Suprapubic skin (tissue), 4 donors: ENCODE results near the gene CASKIN2. TPM values are rescaled to one million over a fixed set of nuclear protein-coding genes. Genes with fewer than 3 reads are reported as not detected.

Experiments used
- DNase-seq, 2 donors: peaks; one replicate each; pipeline ENCODE4 v3.0.0-alpha.2; 2019; ENCODE audit warnings: low spot score in 2 of 2
- H3K27ac ChIP-seq: fragments of 200-600 bp; sonication (generic); one replicate; pipeline ENCODE4 v1.5.1; 2019
- H3K27me3 ChIP-seq: fragments of 200-600 bp; sonication (generic); one replicate; pipeline ENCODE4 v1.5.1; 2019
- H3K36me3 ChIP-seq: fragments of 200-600 bp; sonication (generic); one replicate; pipeline ENCODE4 v1.5.1; 2019
- H3K4me1 ChIP-seq: fragments of 200-600 bp; sonication (generic); one replicate; pipeline ENCODE4 v1.5.1; 2019
- H3K4me3 ChIP-seq: fragments of 200-600 bp; sonication (generic); one replicate; pipeline ENCODE4 v1.5.1; 2019; ENCODE audit warnings: mild to moderate bottlenecking
- H3K9me3 ChIP-seq: fragments of 200-600 bp; sonication (generic); one replicate; pipeline ENCODE4 v1.5.1; 2019
- CTCF ChIP-seq, 2 donors: fragments of 200-600 bp in 1 of 2; fragments of 450-650 bp in 1 of 2; sonication (generic) in 1 of 2; IDR thresholded peaks; one replicate each; pipeline ENCODE4 v1.5.1; 2016 to 2019; ENCODE audit warnings: antibody characterized with exemption in 2 of 2, mild to moderate bottlenecking in 1 of 2, moderate library complexity in 1 of 2
- EP300 ChIP-seq: sonication (generic); formaldehyde crosslinking; IDR thresholded peaks from one replicate; pipeline ENCODE4 v1.6.1; 2017; ENCODE audit warnings: antibody characterized with exemption
- POLR2A ChIP-seq, 2 donors: fragments of 450-650 bp; IDR thresholded peaks; one replicate each; pipeline ENCODE4 v1.6.1; 2017; ENCODE audit warnings: antibody characterized with exemption in 2 of 2, mild to moderate bottlenecking in 2 of 2, moderate library complexity in 2 of 2
- POLR2AphosphoS5 ChIP-seq, 3 donors: sonication (generic); formaldehyde crosslinking; IDR thresholded peaks; one replicate each; pipeline ENCODE4 v1.6.1; 2017; ENCODE audit warnings: antibody characterized with exemption in 3 of 3
- WGBS: methylation state at CpG from one replicate; pipeline ENCODE4 v1.1.5; 2018; 5-methylcytosine and 5-hydroxymethylcytosine counted together
- total RNA-seq, 4 donors: library from RNA; depleted of rRNA; stranded (reverse); fragments of >200 nt; gene quantifications; one replicate each; pipeline ENCODE4 v1.1.0, GENCODE V29; 2016

CASKIN2 gene
- total RNA-seq, 4 donors from 2014 or later, result 18.7 to 25.1 (median 22.1) TPM

GRCh38 chr17:75557075-75557851 is 41.9 kb upstream of the CASKIN2 start:
- no peaks in the 10 kb centered on the region for H3K27me3 ChIP-seq
- peaks cover 6% of the 10 kb centered on the region for H3K36me3 ChIP-seq
- 69% methylated on average over 10 of the region's 15 CpGs for WGBS
- H3K4me1 ChIP-seq, result peaks cover 4% of the 10 kb centered on the region
- no peak overlapping the region for H3K4me3 ChIP-seq
- DNase-seq, result peak in 1 of 2 donors; percentile 63
- H3K9me3 ChIP-seq, result no peaks in the 10 kb centered on the region
- no peak overlapping the region for H3K27ac ChIP-seq
- TF ChIP-seq CTCF (IDR thresholded peaks at IDR 0.05), result no peak
- no peak for TF ChIP-seq EP300
- no peak for TF ChIP-seq POLR2AphosphoS5 (IDR thresholded peaks at IDR 0.05)
- TF ChIP-seq POLR2A (IDR thresholded peaks at IDR 0.05), result no peak

GRCh38 chr17:75555679-75556153 is 40.4 kb upstream of the CASKIN2 start:
- 94% methylated on average over 10 of the region's 21 CpGs for WGBS
- TF ChIP-seq POLR2A (IDR thresholded peaks at IDR 0.05) (no peak), CTCF (IDR thresholded peaks at IDR 0.05) (no peak), POLR2AphosphoS5 (IDR thresholded peaks at IDR 0.05) (no peak), EP300 (no peak)
- peak in 1 of 2 donors; percentile 50 for DNase-seq
- Histone ChIP-seq H3K4me3 (no peak overlapping the region), H3K36me3 (peaks cover 3% of the 10 kb centered on the region), H3K27me3 (no peaks in the 10 kb centered on the region), H3K27ac (no peak overlapping the region), H3K4me1 (peaks cover 4% of the 10 kb centered on the region), H3K9me3 (no peaks in the 10 kb centered on the region)

- H3K36me3 ChIP-seq, result peaks cover 3% of the 10 kb centered on the region
- H3K27me3 ChIP-seq, result no peaks in the 10 kb centered on the region
- TF ChIP-seq CTCF (IDR thresholded peaks at IDR 0.05), result no peak
- no peak for TF ChIP-seq EP300
- no peak for TF ChIP-seq POLR2A (IDR thresholded peaks at IDR 0.05)
- no peak for TF ChIP-seq POLR2AphosphoS5 (IDR thresholded peaks at IDR 0.05)
- H3K27ac ChIP-seq, result no peak overlapping the region
- no peak for DNase-seq
- H3K4me3 ChIP-seq, result no peak overlapping the region
- peaks cover 21% of the 10 kb centered on the region for H3K4me1 ChIP-seq
- 91% methylated on average over 8 of the region's 8 CpGs for WGBS
- H3K9me3 ChIP-seq, result no peaks in the 10 kb centered on the region
Measured at GRCh38 chr17:75553295-75554110, 38.2 kb upstream of the CASKIN2 start.

GRCh38 chr17:75552425-75553294 is 37.3 kb upstream of the CASKIN2 start:
- Histone ChIP-seq H3K9me3 (no peaks in the 10 kb centered on the region), H3K27me3 (no peaks in the 10 kb centered on the region), H3K4me1 (peaks cover 23% of the 10 kb centered on the region), H3K4me3 (no peak overlapping the region), H3K36me3 (no peaks in the 10 kb centered on the region), H3K27ac (no peak overlapping the region)
- TF ChIP-seq POLR2A (IDR thresholded peaks at IDR 0.05), result no peak
- no peak for TF ChIP-seq POLR2AphosphoS5 (IDR thresholded peaks at IDR 0.05)
- TF ChIP-seq EP300, result no peak
- no peak for TF ChIP-seq CTCF (IDR thresholded peaks at IDR 0.05)
- 88% methylated on average over 14 of the region's 14 CpGs for WGBS
- no peak for DNase-seq
